NB4 (cell line): ENCODE data around the gene ZNF316.
A peak's percentile ranks its signal among the peaks of the same experiment; 100 is the strongest.

Experiments
- DNase-seq: peaks from one replicate; pipeline ENCODE4 v3.0.0; 2010; ENCODE audit warnings: low read depth
- H3K4me3 ChIP-seq: one replicate; pipeline ENCODE4 v1.5.1; 2011; ENCODE audit warnings: mild to moderate bottlenecking, low read depth, low read length, moderate library complexity
- MYC ChIP-seq: IDR thresholded peaks from 2 replicates; pipeline ENCODE4 v1.6.1; 2011; ENCODE audit warnings: low read depth, low read length
- POLR2A ChIP-seq: IDR thresholded peaks from 2 replicates; pipeline ENCODE4 v1.6.1; 2011; ENCODE audit warnings: mild to moderate bottlenecking; ENCODE audit not compliant: insufficient read length; ENCODE audit errors: extremely low read depth
- TF ChIP-seq, protein P1 (sequence below): IDR thresholded peaks from one replicate; pipeline ENCODE4 v1.5.1; 2012; ENCODE audit warnings: low read depth, low read length
- TF ChIP-seq, protein P2 (sequence below): IDR thresholded peaks from 2 replicates; pipeline ENCODE4 v1.6.1; 2011; ENCODE audit warnings: low read depth, low read length

ZNF316 gene

DNA sequence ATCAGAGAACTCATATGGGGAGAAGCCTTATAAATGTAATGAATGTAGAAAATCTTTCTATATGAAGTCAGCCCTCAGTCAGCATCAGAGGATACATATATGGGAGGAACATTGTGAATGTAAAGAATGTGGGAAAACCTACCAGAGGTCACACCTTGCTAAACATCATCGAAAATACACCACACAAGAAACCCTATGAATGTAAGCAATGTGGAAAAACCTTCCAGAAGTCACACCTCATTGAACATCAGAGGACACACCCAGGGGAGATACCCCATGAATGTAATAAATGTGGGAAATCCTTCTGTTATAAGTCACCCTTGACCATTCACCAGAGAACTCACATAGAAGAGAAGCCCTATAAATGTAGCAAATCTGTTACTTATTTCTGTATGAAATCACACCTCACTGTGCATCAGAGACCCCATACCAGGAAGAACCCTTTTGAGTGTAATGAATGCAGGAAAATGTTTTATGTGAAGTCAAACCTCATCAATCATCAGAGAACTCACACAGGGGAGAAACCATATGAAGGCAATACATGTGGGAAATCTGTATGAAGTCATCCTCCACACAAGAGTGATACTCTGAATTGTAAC, 38.8 kb downstream of the ZNF316 start:
- DNase-seq, result no peak
- H3K4me3 ChIP-seq, result no peak overlapping the region
- TF ChIP-seq POLR2A (no peak), MYC (no peak)
- TF ChIP-seq, protein P1, sequence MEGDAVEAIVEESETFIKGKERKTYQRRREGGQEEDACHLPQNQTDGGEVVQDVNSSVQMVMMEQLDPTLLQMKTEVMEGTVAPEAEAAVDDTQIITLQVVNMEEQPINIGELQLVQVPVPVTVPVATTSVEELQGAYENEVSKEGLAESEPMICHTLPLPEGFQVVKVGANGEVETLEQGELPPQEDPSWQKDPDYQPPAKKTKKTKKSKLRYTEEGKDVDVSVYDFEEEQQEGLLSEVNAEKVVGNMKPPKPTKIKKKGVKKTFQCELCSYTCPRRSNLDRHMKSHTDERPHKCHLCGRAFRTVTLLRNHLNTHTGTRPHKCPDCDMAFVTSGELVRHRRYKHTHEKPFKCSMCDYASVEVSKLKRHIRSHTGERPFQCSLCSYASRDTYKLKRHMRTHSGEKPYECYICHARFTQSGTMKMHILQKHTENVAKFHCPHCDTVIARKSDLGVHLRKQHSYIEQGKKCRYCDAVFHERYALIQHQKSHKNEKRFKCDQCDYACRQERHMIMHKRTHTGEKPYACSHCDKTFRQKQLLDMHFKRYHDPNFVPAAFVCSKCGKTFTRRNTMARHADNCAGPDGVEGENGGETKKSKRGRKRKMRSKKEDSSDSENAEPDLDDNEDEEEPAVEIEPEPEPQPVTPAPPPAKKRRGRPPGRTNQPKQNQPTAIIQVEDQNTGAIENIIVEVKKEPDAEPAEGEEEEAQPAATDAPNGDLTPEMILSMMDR, result no peak

DNA sequence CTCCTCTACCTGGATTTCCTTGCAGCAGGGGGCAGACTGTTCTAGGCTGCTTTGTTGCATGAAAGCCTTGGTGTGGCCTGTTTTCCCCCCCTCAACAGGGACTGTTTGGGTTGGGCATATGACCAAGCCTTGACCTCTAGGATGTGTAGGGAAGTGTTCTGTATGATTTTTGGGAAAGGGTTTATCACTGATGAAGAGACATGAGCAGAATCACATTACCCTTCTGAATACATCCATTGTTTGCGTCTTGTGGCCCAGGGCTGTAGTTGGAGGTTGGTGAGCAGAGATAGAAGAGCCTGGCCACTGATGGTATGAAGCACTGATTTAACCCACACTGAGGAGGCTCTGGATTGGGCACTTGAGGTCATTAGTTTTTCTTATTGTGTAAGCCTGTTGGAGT, 43.0 kb downstream of the ZNF316 start:
- TF ChIP-seq, protein P2, sequence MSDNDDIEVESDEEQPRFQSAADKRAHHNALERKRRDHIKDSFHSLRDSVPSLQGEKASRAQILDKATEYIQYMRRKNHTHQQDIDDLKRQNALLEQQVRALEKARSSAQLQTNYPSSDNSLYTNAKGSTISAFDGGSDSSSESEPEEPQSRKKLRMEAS, result no peak
- no peak for DNase-seq
- no peak overlapping the region for H3K4me3 ChIP-seq

DNA sequence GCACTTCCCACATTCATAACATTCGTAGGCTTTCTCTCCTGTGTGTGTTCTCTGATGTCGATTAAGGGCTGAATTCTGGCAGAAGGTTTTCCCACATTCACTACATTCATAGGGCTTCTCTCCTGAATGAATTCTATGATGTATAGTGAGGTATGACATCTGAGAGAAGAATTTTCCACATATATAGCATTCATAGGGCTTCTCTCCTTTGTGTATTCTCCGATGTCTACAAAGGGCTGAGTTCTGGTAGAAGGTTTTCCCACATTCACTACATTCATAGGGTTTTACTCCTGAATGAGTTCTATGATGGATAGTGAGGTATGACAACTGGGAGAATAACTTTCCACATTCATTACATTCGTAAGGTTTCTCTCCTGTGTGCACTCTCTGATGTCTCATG, 54.0 kb downstream of the ZNF316 start:
- DNase-seq, result no peak

DNA sequence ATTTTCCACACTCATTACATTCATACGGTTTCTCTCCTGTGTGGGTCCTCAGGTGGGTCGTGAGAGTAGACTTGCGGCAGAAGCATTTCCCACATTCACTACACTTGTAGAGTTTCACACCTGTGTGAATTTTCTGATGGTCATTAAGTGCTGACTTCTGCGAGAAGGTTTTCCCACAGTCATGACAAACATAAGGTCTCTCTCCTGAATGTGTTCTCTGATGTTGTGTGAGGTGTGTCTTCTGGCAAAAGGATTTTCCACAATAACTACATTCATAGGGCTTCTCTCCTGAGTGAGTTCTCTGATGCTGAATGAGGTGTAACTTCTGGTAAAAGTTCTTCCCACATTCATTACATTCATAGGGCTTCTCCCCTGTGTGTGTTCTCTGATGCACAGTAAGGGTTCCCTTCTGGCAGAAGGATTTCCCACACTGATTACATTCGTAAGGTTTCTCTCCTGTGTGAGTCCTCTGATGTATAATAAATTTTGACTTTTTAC, 54.5 kb downstream of the ZNF316 start:
- DNase-seq, result peak; percentile 43
- H3K4me3 ChIP-seq, result no peak overlapping the region
- TF ChIP-seq, protein P2, result no peak

More for the DNA sequence above, 54.0 kb downstream of the ZNF316 start:
- TF ChIP-seq, protein P2, result no peak
- no peak for TF ChIP-seq POLR2A
- TF ChIP-seq MYC, result no peak
- TF ChIP-seq, protein P1, result no peak
- H3K4me3 ChIP-seq, result no peak overlapping the region

DNA sequence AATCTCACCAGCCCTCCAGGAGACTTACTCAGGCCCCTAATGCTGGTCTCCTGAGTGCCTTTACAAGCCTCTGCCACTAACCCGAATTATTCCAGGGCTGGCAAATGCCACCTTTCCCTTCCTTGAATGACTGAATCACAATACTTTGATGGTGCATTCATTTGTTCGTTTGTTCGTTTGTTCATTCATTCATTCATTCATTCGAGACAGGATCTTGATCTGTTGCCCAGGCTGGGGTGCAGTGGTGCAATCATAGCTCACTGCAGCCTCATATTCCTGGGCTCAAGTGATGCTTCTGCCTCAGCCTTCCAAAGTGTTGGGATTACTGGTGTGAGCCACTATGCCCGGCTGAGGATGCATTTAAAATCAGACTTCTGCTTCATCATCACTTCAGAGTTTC, 63.7 kb downstream of the ZNF316 start:
- no peak for TF ChIP-seq POLR2A
- no peak for TF ChIP-seq MYC
- TF ChIP-seq, protein P1, result no peak
- TF ChIP-seq, protein P2, result no peak
- DNase-seq, result no peak
- H3K4me3 ChIP-seq, result no peak overlapping the region

DNA sequence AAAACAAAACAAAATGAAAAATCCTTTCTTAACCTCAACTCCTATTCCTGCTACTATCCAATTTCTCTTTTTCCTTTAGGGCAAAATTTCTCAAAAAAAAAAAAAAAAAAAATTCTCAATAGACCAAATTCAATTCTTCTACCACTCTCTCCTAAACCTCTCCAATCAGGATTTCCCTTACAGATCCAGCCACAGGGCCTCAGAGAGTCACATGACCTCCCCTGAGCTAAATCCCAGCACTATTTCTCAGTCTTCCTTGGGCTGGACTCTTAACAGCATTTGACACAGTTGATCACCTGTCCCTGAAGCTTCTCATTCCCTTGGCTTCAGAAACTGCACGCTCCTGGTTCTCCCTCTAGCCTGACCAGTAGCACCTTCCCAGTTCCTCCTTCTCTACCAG, 64.7 kb downstream of the ZNF316 start:
- H3K4me3 ChIP-seq, result no peak overlapping the region
- DNase-seq, result no peak
- TF ChIP-seq MYC (no peak), POLR2A (no peak)
- TF ChIP-seq, protein P2, result no peak
- TF ChIP-seq, protein P1, result no peak
